ENCODE results near the gene BFAR.
A peak's percentile ranks its signal among the peaks of the same experiment; 100 is the strongest.
"Not testable (repeated sequence)": the region's sequence is repeated elsewhere in the genome, so short reads cannot be mapped to it uniquely, and the experiment has no call there.

BFAR gene

GRCh38 chr16:14630620-14631330 is 2.0 kb upstream of the BFAR start:
- in situ Hi-C loops (cut with HindIII; ENCODE audit: low pct_ligation_motif_present, low pct_unique_long_range_greater_than_20kb, low sequenced_read_pairs); DNase-seq: not testable (repeated sequence)

DNA sequence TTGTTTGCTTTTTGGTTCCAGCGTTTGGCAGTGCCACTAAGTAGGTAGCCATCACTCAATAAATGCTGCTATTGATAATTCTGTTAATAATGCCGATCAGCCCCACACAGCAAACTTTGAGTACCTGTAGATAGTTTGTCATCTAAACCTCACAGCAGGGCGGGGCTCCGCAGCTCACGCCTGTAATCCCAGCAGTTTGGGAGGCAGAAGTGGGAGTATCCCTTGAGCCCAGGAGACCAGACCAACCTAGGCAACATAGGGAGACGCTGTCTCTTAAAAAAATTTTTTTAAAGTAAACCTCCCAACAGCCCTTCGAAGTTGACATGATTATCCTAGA is 1.6 kb downstream of the BFAR start:
- no peak for DNase-seq
- in situ Hi-C loops (cut with HindIII; ENCODE audit: low pct_ligation_motif_present, low pct_unique_long_range_greater_than_20kb, low sequenced_read_pairs), result no loop called here

DNA sequence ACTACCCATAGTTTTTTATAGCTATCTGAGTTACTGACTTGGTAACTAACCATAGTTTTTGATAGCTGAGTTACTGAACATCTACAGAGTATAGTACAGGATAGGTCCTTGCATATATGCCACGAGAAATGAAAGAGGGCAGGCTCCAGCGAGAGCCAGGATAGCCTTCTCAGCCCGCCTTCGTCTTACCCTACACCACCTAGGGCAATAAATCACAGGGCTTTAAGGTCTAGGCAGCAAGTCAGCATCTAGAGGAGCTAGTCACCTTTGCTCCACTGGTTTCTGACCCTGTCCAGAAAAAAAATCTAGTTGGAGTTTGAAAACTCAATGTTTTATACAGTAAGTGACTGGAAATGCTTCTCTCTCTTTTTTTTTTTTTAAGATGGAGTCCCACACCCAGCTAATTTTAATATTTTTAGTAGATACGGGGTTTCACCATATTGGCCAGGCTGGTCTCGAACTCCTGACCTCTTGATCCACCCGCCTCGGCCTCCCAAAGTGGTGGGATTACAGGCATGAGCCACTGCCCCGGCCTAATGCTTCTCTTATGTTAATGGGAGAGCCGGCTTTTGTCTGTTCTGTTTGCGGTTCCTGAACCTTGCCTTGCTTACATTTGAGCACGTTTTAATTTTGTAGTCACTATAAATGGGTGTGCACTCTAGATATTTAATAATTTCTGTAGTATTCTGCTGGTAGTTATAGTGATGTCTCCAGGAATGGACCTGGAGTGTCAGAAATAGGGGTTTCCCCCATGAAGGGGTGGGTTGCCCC is 2.8 kb downstream of the BFAR start:
- DNase-seq, result no peak
- in situ Hi-C loops (cut with HindIII; ENCODE audit: low pct_ligation_motif_present, low pct_unique_long_range_greater_than_20kb, low sequenced_read_pairs), result no loop called here

GRCh38 chr16:14636179-14636950 is 3.6 kb downstream of the BFAR start:
- in situ Hi-C loops (cut with HindIII; ENCODE audit: low pct_ligation_motif_present, low pct_unique_long_range_greater_than_20kb, low sequenced_read_pairs), result not testable (repeated sequence)
- peak; percentile 34 for DNase-seq

GRCh38 chr16:14636951-14637240 is 4.1 kb downstream of the BFAR start:
- in situ Hi-C loops (cut with HindIII; ENCODE audit: low pct_ligation_motif_present, low pct_unique_long_range_greater_than_20kb, low sequenced_read_pairs); DNase-seq: not testable (repeated sequence)

- in situ Hi-C loops (cut with HindIII; ENCODE audit: low pct_ligation_motif_present, low pct_unique_long_range_greater_than_20kb, low sequenced_read_pairs), result no loop called here
- DNase-seq, result no peak
Observed at GRCh38 chr16:14640538-14640937, 7.8 kb downstream of the BFAR start.

GRCh38 chr16:14641206-14641605 is 8.5 kb downstream of the BFAR start:
- no peak for DNase-seq
- in situ Hi-C loops (cut with HindIII; ENCODE audit: low pct_ligation_motif_present, low pct_unique_long_range_greater_than_20kb, low sequenced_read_pairs), result no loop called here

- no peak for DNase-seq
- in situ Hi-C loops (cut with HindIII; ENCODE audit: low pct_ligation_motif_present, low pct_unique_long_range_greater_than_20kb, low sequenced_read_pairs), result no loop called here
Observed at GRCh38 chr16:14641926-14642325, 9.2 kb downstream of the BFAR start.

GRCh38 chr16:14649816-14650215 is 17.1 kb downstream of the BFAR start:
- DNase-seq, result no peak
- in situ Hi-C loops (cut with HindIII; ENCODE audit: low pct_ligation_motif_present, low pct_unique_long_range_greater_than_20kb, low sequenced_read_pairs), result no loop called here

- in situ Hi-C loops (cut with HindIII; ENCODE audit: low pct_ligation_motif_present, low pct_unique_long_range_greater_than_20kb, low sequenced_read_pairs), result no loop called here
- DNase-seq, result no peak
Observed at GRCh38 chr16:14650629-14651028, 17.9 kb downstream of the BFAR start.

- in situ Hi-C loops (cut with HindIII; ENCODE audit: low pct_ligation_motif_present, low pct_unique_long_range_greater_than_20kb, low sequenced_read_pairs), result no loop called here
- no peak for DNase-seq
Observed at GRCh38 chr16:14652726-14653125, 20.0 kb downstream of the BFAR start.

DNA sequence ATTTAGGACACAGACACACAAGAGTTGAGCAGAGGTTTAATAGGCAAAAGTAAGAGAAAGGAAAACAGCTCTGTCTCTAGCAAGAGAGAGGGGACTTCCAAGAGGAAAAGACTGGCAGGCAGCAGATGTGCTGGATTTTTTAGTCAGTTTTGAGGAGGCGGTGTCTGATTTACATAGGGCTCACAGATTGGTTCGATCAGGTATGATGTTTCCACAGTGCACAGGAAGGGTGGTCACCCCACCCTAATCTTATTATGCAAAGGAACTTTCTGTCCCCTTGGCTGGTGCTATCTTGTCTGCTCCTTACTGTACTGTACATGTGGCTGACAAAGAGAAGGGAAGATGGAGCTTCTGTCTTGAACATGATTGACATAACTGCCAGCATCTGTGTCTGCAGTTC is 25.3 kb downstream of the BFAR start:
- DNase-seq, result peak; percentile 61
- in situ Hi-C loops (cut with HindIII; ENCODE audit: low pct_ligation_motif_present, low pct_unique_long_range_greater_than_20kb, low sequenced_read_pairs), result no loop called here

GRCh38 chr16:14667347-14668266 is 34.9 kb downstream of the BFAR start:
- DNase-seq, result no peak
- in situ Hi-C loops (cut with HindIII; ENCODE audit: low pct_ligation_motif_present, low pct_unique_long_range_greater_than_20kb, low sequenced_read_pairs), result no loop called here

DNA sequence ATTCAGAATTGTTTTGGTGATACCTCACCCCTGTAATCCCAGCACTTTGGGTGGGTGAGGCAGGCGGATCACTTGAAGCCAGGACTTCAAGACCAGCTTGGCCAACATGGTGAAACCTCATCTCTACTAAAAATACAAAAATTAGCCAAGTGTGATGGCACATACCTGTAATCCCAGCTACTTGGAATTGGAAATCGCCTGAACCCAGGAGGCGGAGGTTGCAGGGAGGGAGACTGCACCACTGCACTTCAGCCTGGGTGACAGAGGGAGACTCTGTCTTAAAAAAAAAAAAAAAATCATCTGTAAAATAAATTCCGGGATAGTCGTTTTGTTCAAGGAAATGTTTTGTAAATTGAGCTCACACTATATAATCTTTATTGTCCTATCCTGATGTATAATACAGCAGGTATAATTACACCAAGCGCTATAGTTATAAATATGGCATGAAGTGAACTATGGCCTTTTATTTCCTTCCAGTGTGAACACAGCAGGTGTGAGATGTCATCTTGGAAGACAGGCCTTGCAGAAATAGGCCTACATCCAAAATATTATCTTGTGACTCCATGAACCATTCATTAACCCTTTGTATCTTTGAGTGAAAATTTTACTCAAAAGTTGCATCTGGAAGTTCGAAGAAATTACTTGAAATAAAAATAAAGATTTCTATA is 35.9 kb downstream of the BFAR start:
- in situ Hi-C loops (cut with HindIII; ENCODE audit: low pct_ligation_motif_present, low pct_unique_long_range_greater_than_20kb, low sequenced_read_pairs), result no loop called here
- no peak for DNase-seq

- DNase-seq, result no peak
- in situ Hi-C loops (cut with HindIII; ENCODE audit: low pct_ligation_motif_present, low pct_unique_long_range_greater_than_20kb, low sequenced_read_pairs), result no loop called here
Observed at GRCh38 chr16:14669776-14670175, 37.0 kb downstream of the BFAR start.

GRCh38 chr16:14672403-14672971 is 39.7 kb downstream of the BFAR start:
- no peak for DNase-seq
- in situ Hi-C loops (cut with HindIII; ENCODE audit: low pct_ligation_motif_present, low pct_unique_long_range_greater_than_20kb, low sequenced_read_pairs), result no loop called here

- in situ Hi-C loops (cut with HindIII; ENCODE audit: low pct_ligation_motif_present, low pct_unique_long_range_greater_than_20kb, low sequenced_read_pairs), result no loop called here
Observed at GRCh38 chr16:14676633-14677032, 43.9 kb downstream of the BFAR start.

DNA sequence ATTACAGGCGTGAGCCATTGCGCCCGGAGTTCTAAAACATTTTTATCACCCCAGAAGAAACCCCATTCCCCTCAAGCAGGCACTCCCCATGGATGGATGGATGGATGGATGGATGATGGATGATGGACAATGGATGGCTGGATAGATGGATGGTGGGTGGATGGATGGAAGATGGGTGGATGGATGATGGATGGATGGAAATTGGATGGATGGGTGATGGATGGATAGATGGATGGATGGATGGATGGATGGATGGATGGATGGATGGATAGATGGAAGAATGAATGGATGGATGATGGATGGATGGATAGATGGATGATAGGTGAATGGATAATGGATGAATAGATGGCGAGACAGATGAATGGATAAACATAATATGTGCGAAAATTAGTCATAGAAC is 44.9 kb downstream of the BFAR start:
- in situ Hi-C loops (cut with HindIII; ENCODE audit: low pct_ligation_motif_present, low pct_unique_long_range_greater_than_20kb, low sequenced_read_pairs), result no loop called here
- DNase-seq, result no peak

More at GRCh38 chr16:14676633-14677032, 43.9 kb downstream of the BFAR start:
- no peak for DNase-seq

All from ACHN (cell line).